Measurements from ENCODE around the gene DYNLT1. TPM values are rescaled to one million over a fixed set of nuclear protein-coding genes. Genes with fewer than 3 reads are reported as not detected.

DYNLT1 gene
- total RNA-seq, 4 donors from 2014 or later = 2.8 to 104 (median 75.5) TPM

DNA sequence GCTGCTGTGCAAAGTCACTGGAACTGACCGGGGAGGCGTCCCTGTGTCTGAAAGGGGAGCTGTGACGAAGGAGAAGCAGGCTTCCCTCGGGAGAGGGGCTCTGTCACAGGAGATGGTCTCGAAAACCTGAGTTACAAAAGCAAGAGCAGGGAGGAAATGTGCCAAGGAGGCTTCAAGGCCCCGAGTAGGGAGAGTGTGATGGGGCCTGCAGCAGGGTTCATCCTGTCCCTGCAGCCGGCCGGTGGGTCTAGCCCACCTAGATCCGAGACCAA lies 16.7 kb downstream of the DYNLT1 start:
- Histone ChIP-seq H3K4me1 (peaks cover 10 to 31% (median 22%) of the 10 kb centered on the region in 4 donors), H3K36me3 (peaks cover 0 to 6% (median 0%) of the 10 kb centered on the region in 4 donors), H3K27ac (no peak overlapping the region), H3K9me3 (no peaks in the 10 kb centered on the region), H3K4me3 (no peak overlapping the region), H3K27me3 (no peaks in the 10 kb centered on the region)
- TF ChIP-seq POLR2AphosphoS5 (IDR thresholded peaks at IDR 0.05) (no peak), EP300 (IDR thresholded peaks at IDR 0.05; ENCODE audit: low read depth) (no peak), POLR2A (IDR thresholded peaks at IDR 0.05) (no peak)
- TF ChIP-seq, protein P1, sequence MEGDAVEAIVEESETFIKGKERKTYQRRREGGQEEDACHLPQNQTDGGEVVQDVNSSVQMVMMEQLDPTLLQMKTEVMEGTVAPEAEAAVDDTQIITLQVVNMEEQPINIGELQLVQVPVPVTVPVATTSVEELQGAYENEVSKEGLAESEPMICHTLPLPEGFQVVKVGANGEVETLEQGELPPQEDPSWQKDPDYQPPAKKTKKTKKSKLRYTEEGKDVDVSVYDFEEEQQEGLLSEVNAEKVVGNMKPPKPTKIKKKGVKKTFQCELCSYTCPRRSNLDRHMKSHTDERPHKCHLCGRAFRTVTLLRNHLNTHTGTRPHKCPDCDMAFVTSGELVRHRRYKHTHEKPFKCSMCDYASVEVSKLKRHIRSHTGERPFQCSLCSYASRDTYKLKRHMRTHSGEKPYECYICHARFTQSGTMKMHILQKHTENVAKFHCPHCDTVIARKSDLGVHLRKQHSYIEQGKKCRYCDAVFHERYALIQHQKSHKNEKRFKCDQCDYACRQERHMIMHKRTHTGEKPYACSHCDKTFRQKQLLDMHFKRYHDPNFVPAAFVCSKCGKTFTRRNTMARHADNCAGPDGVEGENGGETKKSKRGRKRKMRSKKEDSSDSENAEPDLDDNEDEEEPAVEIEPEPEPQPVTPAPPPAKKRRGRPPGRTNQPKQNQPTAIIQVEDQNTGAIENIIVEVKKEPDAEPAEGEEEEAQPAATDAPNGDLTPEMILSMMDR (IDR thresholded peaks at IDR 0.05) = no peak
- whole genome bisulfite sequencing, 2 donors (ENCODE audit: low coverage in 1 of 2) = 93% methylated on average over 4 to 9 of the region's 9 CpGs
- in situ Hi-C loops (cut with MboI; ENCODE audit: low pct_ligation_motif_present in 1 of 4, low pct_unique_long_range_greater_than_20kb in 1 of 4, low sequenced_read_pairs in 3 of 4) = no loop called here
- intact Hi-C loops (cut with DNase I; ENCODE audit: low total_unique reads) = no loop called here
- DNase-seq = no peak

DNA sequence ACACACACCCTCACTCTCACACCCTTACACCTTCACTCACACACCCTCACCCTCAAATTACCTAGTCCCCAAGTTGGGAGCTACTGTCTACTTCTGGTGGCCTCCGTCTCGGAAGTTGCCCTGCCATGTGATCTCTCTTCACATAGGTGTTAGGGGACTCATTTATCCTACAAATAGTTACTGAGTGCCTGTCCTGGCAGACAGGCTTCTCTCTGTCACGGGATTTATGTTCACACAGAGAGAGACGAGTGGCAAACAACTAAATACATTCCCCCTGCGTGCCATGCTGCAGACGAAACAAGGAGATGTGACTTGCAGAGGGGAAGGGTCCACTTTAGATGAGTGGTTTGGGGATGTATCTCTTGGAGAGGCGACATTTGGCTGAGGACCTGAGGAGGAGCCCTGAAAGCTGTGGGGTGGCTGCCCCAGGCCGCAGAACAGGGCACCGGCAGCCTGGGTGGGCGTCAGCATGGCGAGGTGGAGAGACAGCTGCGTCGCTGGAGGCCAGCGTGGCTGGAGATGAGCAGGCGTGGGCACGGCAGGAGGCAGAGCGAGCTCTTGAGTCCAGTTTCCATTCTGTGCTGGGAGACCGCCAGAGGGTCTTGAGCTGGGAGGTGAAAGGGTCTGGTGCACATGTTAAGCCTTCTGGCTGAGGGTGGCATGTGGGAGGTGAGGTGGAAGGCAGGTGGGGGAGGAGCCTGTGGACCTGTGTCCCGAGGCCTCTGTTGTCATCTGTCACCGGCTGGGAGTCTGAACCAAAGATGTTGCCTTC lies 17.2 kb downstream of the DYNLT1 start:
- no peak for DNase-seq
- Histone ChIP-seq H3K4me3 (no peak overlapping the region), H3K27me3 (no peaks in the 10 kb centered on the region), H3K27ac (no peak overlapping the region), H3K36me3 (peaks cover 0 to 7% (median under 1%) of the 10 kb centered on the region in 4 donors), H3K4me1 (peaks cover 10 to 26% (median 22%) of the 10 kb centered on the region in 4 donors), H3K9me3 (no peaks in the 10 kb centered on the region)
- in situ Hi-C loops (cut with MboI; ENCODE audit: low pct_ligation_motif_present in 1 of 4, low pct_unique_long_range_greater_than_20kb in 1 of 4, low sequenced_read_pairs in 3 of 4) (no loop called here), intact Hi-C loops (cut with DNase I; ENCODE audit: low total_unique reads) (no loop called here)
- TF ChIP-seq POLR2A (IDR thresholded peaks at IDR 0.05) (no peak), POLR2AphosphoS5 (IDR thresholded peaks at IDR 0.05) (no peak), EP300 (IDR thresholded peaks at IDR 0.05; ENCODE audit: low read depth) (no peak)
- TF ChIP-seq, protein P1 (IDR thresholded peaks at IDR 0.05) = no peak
- WGBS, 2 donors (ENCODE audit: low coverage in 1 of 2) = 67 to 94% methylated on average over 1 to 20 of the region's 20 CpGs

DNA sequence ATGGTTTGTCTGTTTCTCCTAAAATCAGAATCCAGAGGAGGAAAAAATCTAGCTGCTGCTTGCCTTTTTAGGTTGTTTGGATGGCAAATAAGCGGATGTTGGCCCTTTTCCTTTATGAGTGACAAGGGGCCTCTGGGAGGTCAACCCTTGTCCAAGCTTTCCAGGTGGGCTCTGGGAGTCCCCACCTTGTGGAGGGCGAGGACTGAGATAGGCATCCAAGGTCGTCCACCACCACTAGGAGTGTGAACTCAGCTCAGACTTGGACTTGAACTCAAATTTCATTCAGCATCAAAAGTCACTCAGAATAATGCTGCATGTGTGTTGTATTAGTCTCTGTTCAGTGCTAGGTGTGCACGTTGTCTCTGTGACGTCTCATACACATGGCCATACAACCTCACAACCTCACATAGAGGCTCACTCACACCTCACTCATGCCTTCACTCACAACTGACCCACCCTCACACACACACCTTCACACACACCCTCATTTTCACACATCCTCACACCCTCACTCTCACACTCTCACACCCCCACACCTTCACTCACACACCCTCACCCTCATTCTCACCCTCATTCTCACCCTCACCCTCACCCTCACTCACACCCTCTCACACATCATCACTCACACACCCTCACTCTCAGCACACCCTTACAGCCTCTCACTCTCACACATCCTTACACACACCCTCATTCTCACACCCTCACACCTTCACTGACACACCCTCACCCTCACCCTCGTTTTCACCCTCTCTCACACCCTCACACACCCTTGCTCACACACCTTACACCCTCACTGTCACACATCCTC lies 18.0 kb downstream of the DYNLT1 start:
- in situ Hi-C loops (cut with MboI; ENCODE audit: low pct_ligation_motif_present in 1 of 4, low pct_unique_long_range_greater_than_20kb in 1 of 4, low sequenced_read_pairs in 3 of 4) (no loop called here), intact Hi-C loops (cut with DNase I; ENCODE audit: low total_unique reads) (no loop called here)
- H3K9me3 ChIP-seq = no peaks in the 10 kb centered on the region
- no peak overlapping the region for H3K4me3 ChIP-seq
- DNase-seq = no peak
- no peak overlapping the region for H3K27ac ChIP-seq
- peaks cover 0 to 8% (median 4%) of the 10 kb centered on the region in 4 donors for H3K36me3 ChIP-seq
- 78 to 80% methylated on average over 4 to 6 of the region's 6 CpGs for WGBS, 2 donors (ENCODE audit: low coverage in 1 of 2)
- peaks cover 10 to 18% (median 15%) of the 10 kb centered on the region in 4 donors for H3K4me1 ChIP-seq
- no peak for TF ChIP-seq POLR2A (IDR thresholded peaks at IDR 0.05)
- TF ChIP-seq, protein P1 (IDR thresholded peaks at IDR 0.05) = no peak
- TF ChIP-seq EP300 (IDR thresholded peaks at IDR 0.05; ENCODE audit: low read depth) = no peak
- no peak for TF ChIP-seq POLR2AphosphoS5 (IDR thresholded peaks at IDR 0.05)
- H3K27me3 ChIP-seq = no peaks in the 10 kb centered on the region

DNA sequence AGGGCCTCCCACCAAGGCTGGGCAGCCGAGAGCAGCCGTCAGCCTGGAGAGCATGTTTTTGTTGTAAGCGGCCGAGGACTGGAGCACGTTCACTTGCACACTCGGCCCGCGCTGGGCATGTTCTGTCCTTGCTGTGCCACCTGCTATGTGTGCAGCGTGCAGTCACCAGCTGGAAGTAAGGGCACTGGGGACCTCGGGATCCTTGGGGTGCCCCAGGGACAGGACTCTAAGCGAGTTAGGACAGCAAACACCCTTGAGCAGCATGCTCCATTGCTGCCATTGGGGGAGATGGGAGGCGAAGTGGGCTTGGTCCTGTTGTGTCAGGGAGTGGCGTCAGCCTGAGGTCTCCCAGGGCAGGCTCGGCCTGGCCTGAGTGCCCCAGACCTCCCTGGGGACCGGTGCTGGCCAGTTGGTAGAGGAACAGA lies 18.6 kb downstream of the DYNLT1 start:
- intact Hi-C loops (cut with DNase I; ENCODE audit: low total_unique reads) (no loop called here), in situ Hi-C loops (cut with MboI; ENCODE audit: low pct_ligation_motif_present in 1 of 4, low pct_unique_long_range_greater_than_20kb in 1 of 4, low sequenced_read_pairs in 3 of 4) (no loop called here)
- Histone ChIP-seq H3K36me3 (peaks cover 0 to 12% (median 4%) of the 10 kb centered on the region in 4 donors), H3K4me1 (peaks cover 4 to 11% (median 8%) of the 10 kb centered on the region in 4 donors), H3K9me3 (no peaks in the 10 kb centered on the region), H3K4me3 (no peak overlapping the region), H3K27me3 (no peaks in the 10 kb centered on the region), H3K27ac (no peak overlapping the region)
- 90% methylated on average over 15 of the region's 15 CpGs; no CpG with 5 or more reads in 1 of the 2 donors for WGBS, 2 donors (ENCODE audit: low coverage in 1 of 2)
- DNase-seq = no peak
- TF ChIP-seq EP300 (IDR thresholded peaks at IDR 0.05; ENCODE audit: low read depth) (no peak), POLR2AphosphoS5 (IDR thresholded peaks at IDR 0.05) (no peak), POLR2A (IDR thresholded peaks at IDR 0.05) (no peak)
- TF ChIP-seq, protein P1 (IDR thresholded peaks at IDR 0.05) = no peak
